Hepatocyte (in vitro differentiated cells): ENCODE measurements around the gene SP2. TPM values are rescaled to one million over a fixed set of nuclear protein-coding genes. Genes with fewer than 3 reads are reported as not detected.

Experiments used
- DNase-seq: peaks from one replicate; pipeline ENCODE4 v3.0.0-alpha.2; 2016; ENCODE audit warnings: low spot score
- H2AFZ ChIP-seq: fragments of 200-600 bp; sonication (generic); 2 replicates; pipeline ENCODE4 v1.6.0; 2016; ENCODE audit warnings: antibody characterized with exemption, mild to moderate bottlenecking
- H3K27ac ChIP-seq: fragments of 200-600 bp; sonication (generic); 2 replicates; pipeline ENCODE4 v1.5.1; 2016; ENCODE audit warnings: mild to moderate bottlenecking
- H3K27me3 ChIP-seq: fragments of 200-600 bp; sonication (generic); 2 replicates; pipeline ENCODE4 v1.6.1; 2016
- H3K36me3 ChIP-seq: fragments of 200-600 bp; sonication (generic); replicated peaks from 2 replicates; pipeline ENCODE4 v1.5.1; 2016; ENCODE audit warnings: low read depth; ENCODE audit not compliant: insufficient read depth
- H3K4me1 ChIP-seq: fragments of 200-600 bp; sonication (generic); 2 replicates; pipeline ENCODE4 v1.5.1; 2016; ENCODE audit warnings: mild to moderate bottlenecking, moderate library complexity; ENCODE audit not compliant: insufficient read depth
- H3K4me2 ChIP-seq: fragments of 200-600 bp; sonication (generic); 2 replicates; pipeline ENCODE4 v1.6.0; 2016
- H3K4me3 ChIP-seq: fragments of 200-600 bp; sonication (generic); 2 replicates; pipeline ENCODE4 v1.5.1; 2016; ENCODE audit warnings: mild to moderate bottlenecking
- H3K79me2 ChIP-seq: fragments of 200-600 bp; sonication (generic); 2 replicates; pipeline ENCODE4 v1.6.0; 2017; ENCODE audit warnings: mild to moderate bottlenecking
- H3K9me2 ChIP-seq: fragments of 200-600 bp; sonication (generic); replicated peaks from 2 replicates; pipeline ENCODE4 v1.6.0; 2017; ENCODE audit warnings: mild to moderate bottlenecking; ENCODE audit not compliant: insufficient read depth
- H3K9me3 ChIP-seq: fragments of 200-600 bp; sonication (generic); 2 replicates; pipeline ENCODE4 v1.5.1; 2016; ENCODE audit warnings: low read depth, mild to moderate bottlenecking
- H4K20me1 ChIP-seq: fragments of 200-600 bp; sonication (generic); 2 replicates; pipeline ENCODE4 v1.6.0; 2016; ENCODE audit warnings: mild to moderate bottlenecking; ENCODE audit not compliant: insufficient read depth, poor library complexity, severe bottlenecking
- EZH2 ChIP-seq: fragments of 200-600 bp; sonication (generic); IDR thresholded peaks from 2 replicates; pipeline ENCODE4 v1.6.1; 2016; ENCODE audit warnings: antibody characterized with exemption, mild to moderate bottlenecking, borderline replicate concordance
- EZH2phosphoT487 ChIP-seq: fragments of 200-600 bp; sonication (generic); IDR thresholded peaks from one replicate; pipeline ENCODE4 v1.6.1; 2018; ENCODE audit warnings: antibody characterized with exemption, mild to moderate bottlenecking, low read depth, moderate library complexity; ENCODE audit not compliant: unreplicated experiment, severe bottlenecking
- WGBS: methylation state at CpG from one replicate; pipeline ENCODE4 v1.1.6; 2016; ENCODE audit warnings: low lambda C conversion rate; ENCODE audit errors: missing lambda C conversion rate; 5-methylcytosine and 5-hydroxymethylcytosine counted together
- polyA plus RNA-seq: library from polyadenylated mRNA; unstranded; fragments of >200 nt; fragmentation: Nextera tagmentation; extraction: Ambion mirVana; gene quantifications from 2 replicates; pipeline ENCODE4 v1.2.1, GENCODE V29; 2016
- total RNA-seq: library from RNA; depleted of rRNA; stranded (reverse); fragments of >200 nt; gene quantifications from 2 replicates; pipeline ENCODE4 v1.2.3, GENCODE V29; 2014
- TF ChIP-seq, protein P1 (sequence below): fragments of 200-600 bp; sonication (generic); IDR thresholded peaks from 2 replicates; pipeline ENCODE4 v1.5.1; 2016; ENCODE audit warnings: antibody characterized with exemption, mild to moderate bottlenecking; ENCODE audit not compliant: poor library complexity

SP2 gene
- total RNA-seq (1.5 and 3.3 TPM in 2 replicates), polyA plus RNA-seq (6.7 and 10.6 TPM in 2 replicates)

DNA sequence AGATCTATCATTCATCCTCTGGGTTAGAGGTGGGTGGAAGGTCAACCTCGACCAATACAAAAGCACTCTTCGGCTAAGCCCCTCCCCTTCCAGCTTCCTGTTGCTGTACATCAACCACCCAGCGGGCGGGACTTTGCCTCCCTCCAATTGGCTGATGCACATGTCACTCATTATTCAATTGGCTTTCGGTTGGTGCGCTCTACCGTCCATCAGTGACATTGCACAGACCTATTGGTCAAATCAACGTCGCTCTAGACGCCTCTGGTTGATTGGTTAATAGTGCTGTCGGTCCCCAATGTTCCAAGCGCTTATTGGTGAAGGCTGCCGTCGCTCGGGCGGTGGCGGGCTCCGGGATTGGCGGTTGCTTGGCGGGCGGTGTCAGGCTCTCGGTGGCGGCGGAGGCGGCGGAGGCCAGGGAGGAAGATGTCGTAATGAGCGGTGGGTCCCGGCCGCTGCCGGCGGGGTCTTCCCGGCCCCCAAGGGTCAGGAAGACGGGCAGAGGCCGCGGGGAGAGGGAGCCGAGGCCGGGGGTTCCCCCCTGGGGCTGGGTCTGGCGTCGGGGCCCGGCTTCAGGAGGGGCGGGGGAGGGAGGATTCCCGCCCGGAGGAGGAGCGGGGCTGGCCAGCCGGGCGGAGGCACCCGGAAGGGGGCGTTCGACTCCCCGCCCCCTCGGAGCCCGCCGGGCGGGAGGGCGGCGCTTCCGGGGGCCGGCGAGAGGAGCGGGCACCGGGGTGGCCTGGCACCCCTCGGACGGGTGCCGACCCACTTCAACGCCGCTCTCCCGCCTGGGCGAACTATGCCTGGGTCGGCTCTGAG is at the start of gene SP2:
Gene SP2, plus strand, starts transcription at position 381 of the 816 bp plus-strand sequence. Its CDS starts 51 bp downstream, at position 432.
- TF ChIP-seq, protein P1, sequence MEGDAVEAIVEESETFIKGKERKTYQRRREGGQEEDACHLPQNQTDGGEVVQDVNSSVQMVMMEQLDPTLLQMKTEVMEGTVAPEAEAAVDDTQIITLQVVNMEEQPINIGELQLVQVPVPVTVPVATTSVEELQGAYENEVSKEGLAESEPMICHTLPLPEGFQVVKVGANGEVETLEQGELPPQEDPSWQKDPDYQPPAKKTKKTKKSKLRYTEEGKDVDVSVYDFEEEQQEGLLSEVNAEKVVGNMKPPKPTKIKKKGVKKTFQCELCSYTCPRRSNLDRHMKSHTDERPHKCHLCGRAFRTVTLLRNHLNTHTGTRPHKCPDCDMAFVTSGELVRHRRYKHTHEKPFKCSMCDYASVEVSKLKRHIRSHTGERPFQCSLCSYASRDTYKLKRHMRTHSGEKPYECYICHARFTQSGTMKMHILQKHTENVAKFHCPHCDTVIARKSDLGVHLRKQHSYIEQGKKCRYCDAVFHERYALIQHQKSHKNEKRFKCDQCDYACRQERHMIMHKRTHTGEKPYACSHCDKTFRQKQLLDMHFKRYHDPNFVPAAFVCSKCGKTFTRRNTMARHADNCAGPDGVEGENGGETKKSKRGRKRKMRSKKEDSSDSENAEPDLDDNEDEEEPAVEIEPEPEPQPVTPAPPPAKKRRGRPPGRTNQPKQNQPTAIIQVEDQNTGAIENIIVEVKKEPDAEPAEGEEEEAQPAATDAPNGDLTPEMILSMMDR = no peak
- no peak for TF ChIP-seq EZH2phosphoT487
- no peak for TF ChIP-seq EZH2
- H2AFZ ChIP-seq = peak within 1 kb of the TSS; percentile 67
- WGBS = under 1% methylated on average over 34 of the region's 70 CpGs
- H3K9me2 ChIP-seq = no peaks in the 10 kb centered on the region
- H3K9me3 ChIP-seq = no peaks in the 10 kb centered on the region
- peaks cover 36% of the 10 kb centered on the region for H3K79me2 ChIP-seq
- no peaks in the 10 kb centered on the region for H4K20me1 ChIP-seq
- H3K4me3 ChIP-seq = peak within 1 kb of the TSS; percentile 32
- peak; percentile 100 for DNase-seq
- peaks cover 13% of the 10 kb centered on the region for H3K4me1 ChIP-seq
- H3K36me3 ChIP-seq = no peaks in the 10 kb centered on the region
- peak within 1 kb of the TSS; percentile 94 for H3K4me2 ChIP-seq
- H3K27me3 ChIP-seq = no peaks in the 10 kb centered on the region
- H3K27ac ChIP-seq = peak within 1 kb of the TSS; percentile 95

DNA sequence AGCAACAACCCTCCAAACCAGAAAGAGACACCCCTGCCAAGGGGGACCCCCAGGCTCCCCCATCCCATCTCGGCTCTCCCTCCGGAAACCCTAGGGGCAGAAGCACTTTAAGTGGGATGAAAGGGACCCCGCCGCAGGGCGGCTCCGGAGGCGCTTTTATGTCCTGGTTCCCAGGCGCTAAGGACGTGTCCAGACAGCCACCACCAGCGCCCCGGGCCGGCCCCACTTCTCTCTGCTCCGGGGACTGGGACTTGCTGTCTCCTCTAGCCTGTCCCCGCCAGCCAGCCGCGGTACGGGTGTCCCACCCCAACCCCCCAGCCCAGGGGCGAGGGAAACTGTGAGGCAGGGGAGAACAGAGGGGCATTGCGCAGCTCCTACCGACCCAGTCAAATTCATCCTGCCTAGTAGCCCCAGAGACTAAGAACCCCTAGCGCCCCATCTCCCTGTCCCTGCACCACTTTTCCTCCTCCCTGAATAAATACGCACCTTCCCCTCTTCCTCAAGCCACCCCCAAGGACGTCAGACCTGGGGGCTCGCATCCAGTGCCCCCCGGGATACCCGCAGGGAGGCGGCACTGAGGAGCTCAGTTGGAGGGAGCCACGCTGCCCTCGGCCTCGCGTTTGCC is 49.2 kb upstream of the SP2 start:
- no peaks in the 10 kb centered on the region for H3K9me2 ChIP-seq
- peaks cover 36% of the 10 kb centered on the region for H3K4me1 ChIP-seq
- H3K27me3 ChIP-seq = peaks cover 50% of the 10 kb centered on the region
- WGBS = 30% methylated on average over 19 of the region's 31 CpGs
- no peaks in the 10 kb centered on the region for H3K9me3 ChIP-seq
- H4K20me1 ChIP-seq = no peaks in the 10 kb centered on the region
- TF ChIP-seq EZH2 (no peak), EZH2phosphoT487 (no peak)
- TF ChIP-seq, protein P1 = no peak
- no peak overlapping the region for H3K4me3 ChIP-seq
- H2AFZ ChIP-seq = no peak overlapping the region
- no peak for DNase-seq
- peak overlapping the region; percentile 57 for H3K4me2 ChIP-seq
- no peak overlapping the region for H3K27ac ChIP-seq
- no peaks in the 10 kb centered on the region for H3K36me3 ChIP-seq
- H3K79me2 ChIP-seq = no peaks in the 10 kb centered on the region

DNA sequence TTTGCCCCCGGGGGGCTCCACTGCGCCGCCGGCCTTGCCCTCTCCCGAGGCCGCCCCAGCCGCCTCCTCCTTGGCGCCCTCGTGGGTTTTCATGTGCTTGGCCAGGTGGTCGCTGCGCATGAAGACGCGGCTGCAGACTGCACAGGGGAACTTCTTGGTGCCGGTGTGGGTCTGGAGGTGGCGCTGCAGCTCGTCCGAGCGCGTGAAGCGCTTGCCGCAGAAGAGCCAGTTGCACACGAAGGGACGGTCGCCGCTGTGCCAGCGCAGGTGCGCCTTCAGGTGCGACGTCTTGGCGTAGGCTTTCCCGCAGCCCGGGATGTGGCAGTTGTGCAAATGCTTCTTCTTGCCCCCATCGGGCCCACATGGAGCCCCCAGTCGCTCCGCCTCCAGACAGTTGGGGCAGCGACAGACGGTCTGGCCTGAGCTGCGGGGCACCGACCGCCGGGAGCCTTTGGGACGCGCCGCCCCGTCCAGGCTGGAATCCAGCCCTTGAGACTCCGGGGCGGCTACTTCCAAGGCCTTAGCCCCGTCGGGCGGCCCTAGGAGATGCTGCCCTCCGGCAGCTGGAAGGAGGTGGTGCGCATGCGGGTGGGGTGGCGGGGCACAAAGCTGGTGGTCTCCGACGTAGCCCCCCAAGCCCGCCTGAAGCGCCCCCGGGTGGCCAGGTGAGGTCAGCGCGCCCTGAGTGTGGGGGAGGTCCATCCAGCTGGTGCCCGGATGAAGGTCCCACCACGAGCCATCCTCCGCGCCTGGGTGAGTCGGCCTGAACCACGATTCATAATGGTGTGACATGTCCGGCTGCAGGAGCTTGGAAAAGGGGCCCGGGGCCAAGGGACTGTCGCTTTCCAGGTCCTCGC is 48.5 kb upstream of the SP2 start:
- Histone ChIP-seq H3K36me3 (no peaks in the 10 kb centered on the region), H3K27me3 (peaks cover 57% of the 10 kb centered on the region), H3K9me3 (no peaks in the 10 kb centered on the region), H3K4me3 (no peak overlapping the region), H4K20me1 (no peaks in the 10 kb centered on the region), H3K27ac (no peak overlapping the region), H2AFZ (no peak overlapping the region), H3K4me1 (peaks cover 35% of the 10 kb centered on the region), H3K79me2 (no peaks in the 10 kb centered on the region), H3K4me2 (peak overlapping the region; percentile 57), H3K9me2 (no peaks in the 10 kb centered on the region)
- DNase-seq = no peak
- WGBS = 34% methylated on average over 69 of the region's 71 CpGs
- TF ChIP-seq EZH2 (peak; percentile 53), EZH2phosphoT487 (no peak)
- TF ChIP-seq, protein P1 = peak; percentile 39
